Lung (tissue), 12 donors: Measurements from ENCODE around the gene LIPC. TPM values are rescaled to one million over a fixed set of nuclear protein-coding genes. Genes with fewer than 3 reads are reported as not detected.

Source experiments
- ATAC-seq: fragments of 200-7000 bp; cut with Tn5 transposase; one replicate; pipeline ENCODE4 v1.9.1; 2020; ENCODE audit warnings: moderate number of reproducible peaks; ENCODE audit not compliant: insufficient read depth, low FRiP score
- DNase-seq, 3 donors: peaks; one replicate each; pipeline ENCODE4 v3.0.0-alpha.2; 2013 to 2017
- H3K27ac ChIP-seq, 2 donors: one replicate each; pipeline ENCODE4 v1.5.1; 2013; ENCODE audit warnings: mild to moderate bottlenecking in 2 of 2, moderate library complexity in 2 of 2, control low read depth in 1 of 2, inconsistent platforms in 1 of 2, low read depth in 1 of 2, low read length in 1 of 2
- H3K27me3 ChIP-seq, 3 donors: one replicate each; pipeline ENCODE4 v1.5.1; 2013; ENCODE audit warnings: low read length in 2 of 3; ENCODE audit not compliant: control insufficient read depth in 3 of 3, insufficient read depth in 3 of 3
- H3K36me3 ChIP-seq, 4 donors: one replicate each; pipeline ENCODE4 v1.5.1; 2013; ENCODE audit warnings: low read length in 4 of 4, mild to moderate bottlenecking in 1 of 4, moderate library complexity in 1 of 4; ENCODE audit not compliant: control insufficient read depth in 4 of 4, insufficient read depth in 4 of 4
- H3K4me1 ChIP-seq, 5 donors: one replicate each; pipeline ENCODE4 v1.5.1; 2013; ENCODE audit warnings: low read length in 5 of 5, mild to moderate bottlenecking in 2 of 5, moderate library complexity in 1 of 5; ENCODE audit not compliant: control insufficient read depth in 5 of 5, insufficient read depth in 5 of 5
- H3K4me3 ChIP-seq: one replicate; pipeline ENCODE4 v1.5.1; 2013; ENCODE audit warnings: mild to moderate bottlenecking, control low read depth, moderate library complexity
- H3K9ac ChIP-seq, 2 donors: one replicate each; pipeline ENCODE4 v1.5.1; 2013; ENCODE audit warnings: low read length in 2 of 2, control low read depth in 1 of 2; ENCODE audit not compliant: insufficient read depth in 1 of 2
- H3K9me3 ChIP-seq, 4 donors: one replicate each; pipeline ENCODE4 v1.5.1; 2013; ENCODE audit warnings: low read length in 3 of 4, mild to moderate bottlenecking in 1 of 4, moderate library complexity in 1 of 4; ENCODE audit not compliant: control insufficient read depth in 4 of 4, insufficient read depth in 3 of 4
- WGBS, 2 donors: extraction: QIAGEN DNeasy Blood & Tissue Kit; methylation state at CpG; one replicate each; pipeline ENCODE4 v1.1.7; 2013; 5-methylcytosine and 5-hydroxymethylcytosine counted together
- polyA plus RNA-seq, 2 donors: library from polyadenylated mRNA; stranded (reverse); fragments of 200-250 nt; gene quantifications; one replicate each; pipeline ENCODE4 v1.2.1, GENCODE V29; 2013
- total RNA-seq, 2 donors: library from RNA; depleted of rRNA in 1 of 2; stranded (reverse); fragments of >200 nt in 1 of 2; gene quantifications; one replicate each; pipeline ENCODE4 v1.2.1, GENCODE V29; 2014 to 2021
- TF ChIP-seq, protein P1 (sequence below): IDR thresholded peaks from 2 replicates; pipeline ENCODE4 v1.5.1; 2012; ENCODE audit warnings: mild to moderate bottlenecking; ENCODE audit errors: control extremely low read depth, extremely low read depth
- donor health status: control.
- donor health status: control.
- donor health status: Bipolar disorder and iron deficiency.
- donor health status: healthy.
- donor health status: DM: yes; HTN: yes; CAD: no.

The LIPC gene
- total and polyA plus RNA-seq, 4 donors = 0.20 to 0.57 (median 0.40) TPM

DNA sequence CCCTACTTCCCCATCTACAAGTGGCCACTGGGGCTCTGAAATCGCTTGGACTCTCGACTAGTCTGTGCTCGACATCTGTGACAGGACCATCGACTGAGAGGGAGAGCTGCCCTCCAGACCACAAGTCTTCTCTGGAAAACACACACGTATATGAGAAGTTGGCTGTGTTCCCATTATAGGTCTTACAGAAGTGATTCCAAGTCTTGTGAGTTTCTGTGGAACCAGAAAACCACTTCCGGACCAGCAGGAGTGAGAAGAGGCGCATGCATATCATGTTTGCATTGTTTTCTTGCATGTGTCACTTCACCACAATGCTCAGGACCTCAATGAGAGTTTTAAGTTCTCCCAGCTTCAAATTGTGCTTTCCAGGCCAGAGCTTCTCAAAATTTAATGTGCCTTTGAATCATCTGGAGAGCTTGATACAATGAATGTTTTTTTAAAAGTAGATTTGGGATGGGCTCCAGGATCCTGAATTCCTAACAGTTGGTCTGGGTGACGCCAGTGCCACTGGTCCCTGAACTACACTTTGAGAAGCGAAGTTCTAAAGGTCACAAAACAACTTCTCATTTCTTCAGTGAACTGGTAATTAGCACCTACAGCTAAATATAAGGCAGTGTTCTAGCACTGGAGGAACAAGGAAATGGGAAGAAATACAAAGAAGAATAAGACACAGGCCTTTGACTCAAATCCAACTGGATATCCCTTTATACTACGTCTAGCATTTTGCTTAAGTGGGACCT, 15.7 kb downstream of the LIPC start:
- Histone ChIP-seq H3K4me3 (no peak overlapping the region), H3K27ac (no peak overlapping the region), H3K4me1 (peaks cover 0 to 8% (median 0%) of the 10 kb centered on the region in 5 donors), H3K36me3 (no peaks in the 10 kb centered on the region), H3K27me3 (no peaks in the 10 kb centered on the region), H3K9ac (no peak overlapping the region), H3K9me3 (no peaks in the 10 kb centered on the region)
- TF ChIP-seq, protein P1, sequence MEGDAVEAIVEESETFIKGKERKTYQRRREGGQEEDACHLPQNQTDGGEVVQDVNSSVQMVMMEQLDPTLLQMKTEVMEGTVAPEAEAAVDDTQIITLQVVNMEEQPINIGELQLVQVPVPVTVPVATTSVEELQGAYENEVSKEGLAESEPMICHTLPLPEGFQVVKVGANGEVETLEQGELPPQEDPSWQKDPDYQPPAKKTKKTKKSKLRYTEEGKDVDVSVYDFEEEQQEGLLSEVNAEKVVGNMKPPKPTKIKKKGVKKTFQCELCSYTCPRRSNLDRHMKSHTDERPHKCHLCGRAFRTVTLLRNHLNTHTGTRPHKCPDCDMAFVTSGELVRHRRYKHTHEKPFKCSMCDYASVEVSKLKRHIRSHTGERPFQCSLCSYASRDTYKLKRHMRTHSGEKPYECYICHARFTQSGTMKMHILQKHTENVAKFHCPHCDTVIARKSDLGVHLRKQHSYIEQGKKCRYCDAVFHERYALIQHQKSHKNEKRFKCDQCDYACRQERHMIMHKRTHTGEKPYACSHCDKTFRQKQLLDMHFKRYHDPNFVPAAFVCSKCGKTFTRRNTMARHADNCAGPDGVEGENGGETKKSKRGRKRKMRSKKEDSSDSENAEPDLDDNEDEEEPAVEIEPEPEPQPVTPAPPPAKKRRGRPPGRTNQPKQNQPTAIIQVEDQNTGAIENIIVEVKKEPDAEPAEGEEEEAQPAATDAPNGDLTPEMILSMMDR = no peak
- 66 to 72% methylated on average over 10 of the region's 10 CpGs for WGBS, 2 donors
- DNase-seq = no peak
- no peak for ATAC-seq

- no peaks in the 10 kb centered on the region for H3K27me3 ChIP-seq
- WGBS, 2 donors = 96 to 99% methylated on average over 5 of the region's 5 CpGs
- DNase-seq (no peak), ATAC-seq (no peak)
- H3K36me3 ChIP-seq = no peaks in the 10 kb centered on the region
- TF ChIP-seq, protein P1 = no peak
- no peaks in the 10 kb centered on the region for H3K9me3 ChIP-seq
- peaks cover 0 to 8% (median 0%) of the 10 kb centered on the region in 5 donors for H3K4me1 ChIP-seq
- no peak overlapping the region for H3K4me3 ChIP-seq
- no peak overlapping the region for H3K27ac ChIP-seq
- no peak overlapping the region for H3K9ac ChIP-seq
These were observed 16.5 kb downstream of the LIPC start for GRCh38 chr15:58448331-58448730.

DNA sequence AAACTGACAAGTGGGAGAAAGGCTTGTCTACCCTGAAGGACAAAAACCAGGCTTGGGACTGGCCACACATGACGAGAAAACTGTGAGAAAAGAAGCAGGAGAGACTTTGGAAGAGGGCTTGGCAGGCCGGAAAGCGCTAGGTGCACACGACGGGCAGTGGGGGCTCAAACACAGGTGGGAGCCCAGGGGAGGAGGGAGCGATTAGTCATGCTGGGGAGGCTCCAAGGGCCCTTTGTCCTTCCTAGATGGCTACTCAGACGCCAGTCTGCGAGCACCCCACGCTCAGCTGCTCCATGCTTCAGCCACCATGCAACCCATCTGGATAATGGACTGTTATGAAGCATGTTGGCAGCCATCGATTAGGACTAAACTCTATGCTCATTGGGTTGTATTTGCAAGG, 17.1 kb downstream of the LIPC start:
- DNase-seq = no peak
- H3K27ac ChIP-seq = no peak overlapping the region
- H3K9ac ChIP-seq = no peak overlapping the region
- peaks cover 0 to 8% (median 0%) of the 10 kb centered on the region in 5 donors for H3K4me1 ChIP-seq
- no peak for ATAC-seq
- H3K27me3 ChIP-seq = no peaks in the 10 kb centered on the region
- TF ChIP-seq, protein P1 = no peak
- no peaks in the 10 kb centered on the region for H3K9me3 ChIP-seq
- 76 to 86% methylated on average over 10 of the region's 10 CpGs for WGBS, 2 donors
- H3K4me3 ChIP-seq = no peak overlapping the region
- no peaks in the 10 kb centered on the region for H3K36me3 ChIP-seq
